Germinal center (tissue), 1 donor: ENCODE results near the gene TULP4.
"Not testable (repeated sequence)": the region's sequence is repeated elsewhere in the genome, so short reads cannot be mapped to it uniquely, and the experiment has no call there.

Source experiments
- DNase-seq: peaks from one replicate; pipeline ENCODE4 v3.0.0; 2012; ENCODE audit warnings: mixed read lengths, low spot score

TULP4 gene

DNA sequence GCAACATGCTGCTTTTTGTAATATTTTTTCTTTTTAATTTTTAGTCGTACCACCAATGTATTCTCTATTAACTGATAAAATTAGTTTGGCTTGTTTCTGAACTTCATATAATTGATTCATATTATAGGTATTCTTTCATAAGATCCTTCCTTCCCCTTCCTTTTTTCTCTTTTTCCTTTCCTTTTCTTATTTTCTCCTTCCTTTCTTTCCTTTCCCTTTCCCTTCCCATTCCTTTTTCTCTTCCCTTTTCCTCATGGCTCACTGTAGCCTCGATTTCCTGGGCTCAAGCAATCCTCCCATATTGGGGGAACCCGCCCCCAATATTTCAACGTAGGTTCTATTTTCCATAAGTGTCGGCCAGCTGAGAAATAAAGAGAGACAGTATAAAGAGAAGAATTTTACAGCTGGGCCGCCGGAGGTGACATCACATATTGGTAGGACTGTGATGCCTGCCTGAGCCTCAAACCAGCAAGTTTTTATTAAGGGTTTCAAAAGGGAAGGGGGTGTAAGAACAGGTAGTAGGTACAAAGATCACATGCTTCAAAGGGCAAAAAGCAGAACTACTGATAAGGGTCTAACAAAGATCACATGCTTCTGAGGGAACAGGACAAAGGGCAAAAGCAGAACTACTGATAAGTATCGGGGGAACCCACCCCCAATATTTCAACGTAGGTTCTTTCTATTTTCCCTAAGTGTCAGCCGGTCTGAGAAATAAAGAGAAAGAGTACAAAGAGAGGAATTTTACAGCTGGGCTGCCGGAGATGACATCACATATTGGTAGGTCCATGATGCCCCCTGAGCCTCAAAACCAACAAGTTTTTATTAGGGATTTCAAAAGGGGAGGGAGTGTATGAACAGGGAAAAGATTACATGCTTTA, 16.1 kb upstream of the TULP4 start:
- DNase-seq: not testable (repeated sequence)

DNA sequence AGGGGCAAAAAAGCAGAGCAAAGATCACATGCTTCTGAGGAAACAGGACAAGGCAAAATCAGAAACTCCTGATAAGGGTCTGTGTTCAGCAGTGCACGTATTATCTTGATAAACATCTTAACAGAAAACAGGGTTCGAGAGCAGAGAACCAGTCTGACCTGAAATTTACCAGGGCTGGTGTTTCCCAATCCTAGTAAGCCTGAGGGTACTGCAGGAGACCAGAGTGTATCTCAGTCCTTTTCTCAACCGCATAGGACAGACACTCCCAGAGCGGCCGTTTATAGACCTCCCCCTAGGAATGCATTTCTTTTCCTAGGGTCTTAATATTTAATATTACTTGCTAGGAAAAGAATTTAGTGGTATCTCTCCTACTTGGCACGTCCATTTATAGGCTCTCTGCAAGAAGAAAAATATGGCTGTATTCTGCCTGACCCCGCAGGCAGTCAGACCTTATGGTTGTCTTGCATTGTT, 15.4 kb upstream of the TULP4 start:
- not testable (repeated sequence) for DNase-seq

DNA sequence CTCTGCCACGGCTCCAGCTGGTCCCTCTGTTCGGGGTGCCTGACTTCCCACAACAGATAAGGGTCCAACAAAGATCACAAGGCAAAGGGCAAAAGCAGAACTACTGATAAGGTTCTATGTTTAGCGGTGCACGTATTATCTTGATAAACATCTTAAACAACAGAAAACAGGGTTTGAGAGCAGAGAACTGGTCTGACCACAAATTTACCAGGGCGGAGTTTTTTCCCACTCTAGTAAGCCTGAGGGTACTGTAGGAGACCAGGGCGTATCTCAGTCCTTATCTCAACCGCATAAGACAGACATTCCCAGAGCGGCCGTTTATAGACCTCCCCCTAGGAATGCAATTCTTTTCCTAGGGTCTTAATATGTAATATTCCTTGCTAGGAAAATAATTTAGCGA, 14.6 kb upstream of the TULP4 start:
- DNase-seq: not testable (repeated sequence)

DNA sequence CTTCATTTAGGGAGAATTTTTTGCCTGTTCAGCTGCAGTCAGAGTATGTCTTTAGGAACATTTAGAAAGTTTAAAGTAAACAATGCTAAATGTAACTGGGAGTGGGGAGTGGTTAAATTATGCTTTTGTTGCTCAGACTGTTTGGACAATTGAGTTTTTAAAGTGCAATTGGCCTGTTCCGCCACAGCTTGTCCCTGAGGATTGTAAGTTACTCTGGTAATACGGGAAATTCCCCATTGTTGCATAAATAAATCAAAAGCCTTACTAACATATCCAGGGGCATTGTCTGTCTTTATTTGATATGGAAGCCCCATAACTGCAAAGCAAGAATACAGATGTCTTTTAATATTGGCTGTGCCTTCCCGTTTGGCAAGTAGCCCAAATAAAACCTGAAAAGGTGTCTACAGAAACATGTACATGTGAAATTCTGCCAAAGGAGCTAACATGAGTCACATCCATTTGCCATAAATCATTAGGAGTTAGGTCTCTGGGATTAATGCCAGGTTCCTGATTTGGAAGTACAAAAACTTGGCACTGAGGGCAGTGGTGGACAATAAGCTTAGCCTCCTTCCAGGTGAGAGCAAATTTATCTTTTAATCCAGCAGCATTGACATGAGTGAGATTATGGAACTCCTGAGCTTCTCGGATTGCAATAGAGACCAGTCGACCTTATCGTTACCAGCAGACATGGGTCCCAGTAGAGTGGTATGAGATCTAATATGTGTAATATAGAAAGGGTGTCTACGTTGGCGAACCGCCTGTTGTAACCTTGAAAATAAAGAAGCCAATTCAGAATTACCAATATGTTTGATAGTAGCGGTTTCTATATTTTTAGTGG, 11.7 kb upstream of the TULP4 start:
- DNase-seq: not testable (repeated sequence)

DNA sequence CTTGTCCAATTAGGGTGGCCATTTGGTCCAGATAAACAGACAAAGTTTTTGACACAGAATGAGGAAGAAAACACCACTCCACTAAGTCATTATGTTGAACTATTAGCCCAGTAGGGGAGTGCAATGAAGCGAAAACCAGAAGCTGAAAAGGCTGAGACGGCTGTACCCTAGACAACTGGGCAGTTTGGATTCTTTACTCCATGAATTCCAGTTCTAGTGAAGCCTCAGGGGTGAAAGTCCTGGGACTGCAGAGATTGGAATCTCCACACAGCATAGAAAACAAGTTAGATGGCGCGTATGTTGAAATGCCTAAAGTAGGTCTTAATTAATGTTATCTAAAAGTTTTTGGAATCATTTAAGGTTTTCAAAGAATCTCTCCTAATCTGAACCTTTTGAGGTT, 10.7 kb upstream of the TULP4 start:
- DNase-seq: not testable (repeated sequence)

DNA sequence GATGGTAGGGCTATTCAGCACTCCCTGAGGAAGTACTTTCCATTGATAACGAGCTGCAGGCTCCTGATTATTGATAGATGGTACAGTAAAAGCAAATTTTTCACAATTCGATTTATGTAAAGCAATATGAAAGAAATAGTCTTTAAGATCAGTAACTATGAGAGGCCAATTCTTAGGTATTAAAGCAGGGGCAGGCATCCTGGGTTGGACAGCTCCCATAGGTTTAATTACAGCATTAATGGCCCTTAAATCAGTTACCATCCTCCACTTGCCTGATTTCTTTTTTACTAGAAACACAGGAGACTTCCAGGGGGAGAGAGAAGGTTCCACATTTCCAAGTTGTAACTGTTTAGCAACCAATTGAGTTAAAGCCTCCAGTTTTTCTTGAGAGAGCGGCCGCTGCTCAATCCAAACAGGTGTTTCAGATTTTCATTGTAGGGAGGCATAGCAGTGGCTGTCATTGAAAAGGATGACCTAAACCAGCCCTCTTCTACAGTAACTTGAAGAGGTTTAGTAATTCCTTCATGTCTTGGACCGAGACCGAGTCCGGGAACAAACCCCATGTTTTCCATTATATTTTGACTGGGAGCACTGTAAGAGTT, 10.0 kb upstream of the TULP4 start:
- DNase-seq: not testable (repeated sequence)

DNA sequence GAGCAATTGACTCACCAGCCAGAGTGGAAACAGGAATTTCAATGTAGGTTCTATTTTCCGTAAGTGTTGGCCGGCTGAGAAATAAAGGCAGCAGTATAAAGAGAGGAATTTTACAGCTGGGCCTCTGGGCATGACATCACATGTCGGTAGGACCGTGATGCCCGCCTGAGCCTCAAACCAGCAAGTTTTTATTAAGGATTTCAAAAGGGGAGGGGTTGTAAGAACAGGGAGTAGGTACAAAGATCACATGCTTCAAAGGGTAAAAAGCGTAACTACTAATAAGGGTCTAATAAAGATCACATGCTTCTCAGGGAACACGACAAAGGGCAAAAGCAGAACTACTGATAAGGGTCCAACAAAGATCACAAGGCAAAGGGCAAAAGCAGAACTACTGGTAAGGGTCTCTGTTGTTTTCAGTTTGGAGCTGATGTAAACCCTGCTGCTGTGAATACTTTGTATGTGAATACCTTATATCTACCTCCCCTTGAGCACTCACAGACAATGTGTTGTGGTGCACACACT, 9.0 kb upstream of the TULP4 start:
- no peak for DNase-seq

DNA sequence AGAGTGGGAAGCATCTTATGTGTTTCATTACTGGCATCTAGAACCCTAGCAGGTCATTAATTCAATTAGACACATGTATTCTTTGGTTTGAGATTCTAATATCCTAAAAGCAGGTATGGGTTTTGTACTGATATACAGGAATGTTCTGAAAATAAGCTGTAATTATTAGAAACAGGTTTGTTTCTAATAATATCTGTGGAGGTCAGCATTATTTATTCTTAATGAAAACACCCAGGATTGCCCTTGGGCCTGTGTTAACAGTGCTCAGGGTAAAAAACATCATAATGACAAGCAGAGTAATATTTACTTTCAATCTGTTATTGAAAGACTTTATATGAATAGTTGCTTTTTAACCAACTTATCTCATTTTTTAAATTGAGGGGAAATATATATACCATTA, 8.0 kb upstream of the TULP4 start:
- no peak for DNase-seq

DNA sequence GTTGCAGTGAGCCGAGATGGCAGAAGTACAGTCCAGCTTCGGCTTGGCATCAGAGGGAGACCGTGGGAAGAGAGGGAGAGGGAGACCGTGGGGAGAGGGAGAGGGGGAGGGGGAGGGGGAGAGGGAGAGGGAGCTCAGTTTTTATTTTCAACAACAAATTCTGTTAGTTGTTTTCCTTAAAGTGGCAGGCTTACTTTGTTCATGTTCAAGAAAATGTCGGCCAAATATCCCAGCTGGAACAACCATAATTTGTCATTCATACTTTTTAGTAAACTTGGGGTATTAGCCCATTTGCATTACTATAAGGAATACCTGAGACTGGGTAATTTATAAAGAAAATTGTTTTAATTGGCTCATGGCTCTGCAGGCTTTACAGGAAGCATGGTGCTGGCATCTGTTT, 2.5 kb upstream of the TULP4 start:
- no peak for DNase-seq

DNA sequence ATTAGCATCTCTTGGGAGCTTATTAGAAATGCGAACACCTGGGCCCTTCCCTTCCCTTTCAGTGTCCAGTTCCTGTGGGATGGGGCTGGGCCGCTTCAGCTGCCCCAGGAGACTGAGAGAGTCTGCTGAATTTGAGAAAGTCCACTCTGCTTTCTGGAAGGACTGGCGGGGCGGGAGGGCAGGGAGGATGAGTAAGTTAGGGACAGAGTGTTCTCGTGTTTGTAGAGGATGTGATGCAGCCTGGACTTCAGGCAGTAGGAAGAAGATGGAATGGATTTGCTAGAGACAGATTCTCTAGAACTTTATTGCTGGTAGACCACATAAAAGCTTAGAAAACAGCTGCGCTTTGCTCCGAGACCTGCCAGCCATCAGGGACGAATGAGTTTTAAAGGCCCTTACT, 1.1 kb upstream of the TULP4 start:
- DNase-seq: no peak

DNA sequence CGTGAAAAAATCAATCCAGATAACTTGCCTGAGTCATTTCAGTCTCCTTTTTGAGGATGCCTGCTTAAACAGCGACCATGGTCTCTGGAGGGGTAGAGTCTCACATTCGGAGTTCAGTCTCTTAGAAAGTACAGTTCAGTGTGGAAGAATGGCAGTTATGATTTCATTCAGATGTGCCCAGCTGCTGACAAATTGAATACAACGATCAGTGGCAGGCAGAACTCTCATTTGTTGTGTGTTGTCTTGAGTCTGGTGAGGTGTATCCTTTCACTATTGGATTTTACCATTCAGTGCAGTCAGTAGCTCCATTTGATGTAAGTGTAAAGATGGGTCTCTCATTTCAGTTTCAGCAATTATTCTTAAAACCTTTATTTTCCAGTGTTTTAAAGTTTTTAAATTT, 639 bp upstream of the TULP4 start:
- DNase-seq: no peak

DNA sequence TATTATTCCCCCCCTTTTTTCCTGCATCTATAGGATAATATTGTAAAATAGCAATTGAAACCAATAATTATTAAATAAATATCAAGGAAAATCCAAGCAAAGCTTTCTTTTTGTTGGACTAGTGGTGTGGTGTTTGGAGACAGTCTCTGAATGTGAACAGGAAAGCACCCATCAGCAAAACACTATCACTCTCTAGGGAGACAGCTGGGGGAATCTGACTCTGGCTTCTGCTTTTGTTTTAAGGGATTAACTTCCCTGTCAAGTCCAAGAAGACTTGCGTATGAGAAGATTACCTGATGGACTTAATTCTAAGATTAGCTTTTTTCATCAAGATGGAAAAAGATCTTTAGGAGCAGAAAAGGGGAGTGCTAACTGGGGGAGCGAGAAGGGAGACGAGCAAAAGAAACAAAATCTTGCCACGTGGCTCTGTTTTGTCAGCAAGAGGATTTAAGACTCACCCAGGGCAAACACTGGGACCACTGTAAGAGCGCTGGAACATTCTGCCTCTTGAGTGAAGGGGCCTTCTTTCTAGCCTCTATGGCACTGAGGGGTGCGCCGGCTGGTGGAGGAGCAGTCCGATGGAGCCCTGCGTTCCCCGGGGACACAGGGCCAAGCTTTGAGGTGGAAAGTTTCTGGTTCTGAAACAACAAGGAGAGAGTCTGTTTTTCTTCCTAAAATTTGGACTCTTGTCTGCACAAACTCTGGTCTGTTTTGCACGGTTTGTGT, 570 bp downstream of the TULP4 start:
- no peak for DNase-seq

DNA sequence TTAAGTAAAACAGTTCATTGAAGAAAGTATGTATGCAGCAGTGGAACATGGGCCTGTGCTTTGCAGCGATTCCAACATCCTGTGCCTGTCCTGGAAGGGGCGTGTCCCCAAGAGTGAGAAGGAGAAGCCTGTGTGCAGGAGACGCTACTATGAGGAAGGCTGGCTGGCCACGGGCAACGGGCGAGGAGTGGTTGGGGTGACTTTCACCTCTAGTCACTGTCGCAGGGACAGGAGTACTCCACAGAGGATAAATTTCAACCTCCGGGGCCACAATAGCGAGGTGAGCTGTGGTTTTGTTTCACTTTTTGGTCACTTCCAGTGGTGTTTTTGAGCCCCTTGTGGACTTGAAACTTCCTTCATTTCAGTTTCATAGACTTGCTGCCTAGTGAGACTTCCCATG, 1.7 kb downstream of the TULP4 start:
- no peak for DNase-seq

DNA sequence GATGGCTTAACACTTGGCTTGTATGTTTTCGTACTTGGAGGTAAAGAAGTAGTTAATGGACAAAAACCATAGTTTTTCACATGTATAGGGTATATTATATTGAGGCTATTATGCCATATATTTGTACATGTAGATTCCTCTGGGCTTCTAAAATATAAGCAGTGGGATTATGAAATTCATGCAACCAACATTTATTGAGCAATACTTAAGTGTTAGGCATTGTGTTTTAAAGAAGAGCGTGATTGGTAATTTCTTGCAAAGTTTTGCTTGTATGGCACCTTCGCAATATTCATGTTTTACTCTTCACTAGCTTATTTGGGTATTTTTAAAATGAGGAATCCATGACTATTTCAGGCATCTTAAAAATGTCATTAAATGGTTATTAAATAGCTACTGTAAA, 2.5 kb downstream of the TULP4 start:
- DNase-seq: no peak

DNA sequence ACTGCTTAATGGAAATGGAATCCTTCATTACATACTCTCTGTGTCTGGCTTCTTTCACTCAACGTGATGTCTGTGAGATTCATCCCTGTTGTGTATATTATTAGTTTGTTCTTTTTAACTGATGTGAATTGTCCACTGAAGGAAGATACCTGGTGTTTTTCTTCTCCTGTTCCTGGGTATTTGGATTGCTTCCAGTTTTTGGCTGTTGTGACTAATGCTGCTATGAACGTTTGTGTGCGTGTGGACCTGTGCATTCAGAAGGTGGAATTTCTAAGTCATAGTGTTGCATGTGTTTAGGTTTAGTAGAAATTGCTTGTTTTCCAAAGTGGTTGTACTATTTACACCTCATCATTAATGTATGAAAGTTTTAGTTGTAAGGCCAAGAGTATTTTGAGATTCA, 3.8 kb downstream of the TULP4 start:
- DNase-seq: no peak

DNA sequence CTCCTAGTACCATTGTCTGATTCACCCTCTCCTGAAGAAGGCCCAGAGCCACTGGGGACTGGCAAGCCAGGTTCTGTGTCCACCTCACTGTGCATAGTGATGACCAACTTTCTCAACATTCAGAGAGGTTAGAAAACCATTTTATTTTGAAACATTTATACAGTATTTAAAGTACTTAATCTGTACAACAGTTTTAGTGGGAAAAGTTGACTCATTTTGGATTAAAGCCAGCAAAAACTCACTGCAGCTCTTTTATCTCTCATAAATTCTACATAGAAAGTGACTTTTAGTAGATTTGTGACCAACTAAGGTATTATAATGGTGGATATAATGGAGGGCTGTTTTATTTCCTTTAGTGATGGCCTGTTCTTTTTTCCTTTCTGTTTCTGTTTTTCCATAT, 9.7 kb downstream of the TULP4 start:
- DNase-seq: no peak

DNA sequence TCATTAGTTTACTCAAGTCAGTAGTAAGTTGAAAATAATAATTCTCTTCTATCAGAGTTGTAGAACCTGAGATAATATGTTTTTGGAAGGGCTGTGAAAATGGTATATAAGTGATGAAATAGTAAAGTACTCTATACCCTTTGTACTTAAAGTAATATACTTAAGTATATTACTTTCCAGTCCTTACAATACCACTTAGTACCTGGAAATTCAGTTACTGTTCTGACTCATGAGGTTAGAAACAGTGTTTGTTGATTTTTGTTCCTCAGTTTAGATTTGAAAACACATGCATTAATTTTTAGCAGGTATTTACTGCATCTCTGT, 10.1 kb downstream of the TULP4 start:
- DNase-seq: no peak

DNA sequence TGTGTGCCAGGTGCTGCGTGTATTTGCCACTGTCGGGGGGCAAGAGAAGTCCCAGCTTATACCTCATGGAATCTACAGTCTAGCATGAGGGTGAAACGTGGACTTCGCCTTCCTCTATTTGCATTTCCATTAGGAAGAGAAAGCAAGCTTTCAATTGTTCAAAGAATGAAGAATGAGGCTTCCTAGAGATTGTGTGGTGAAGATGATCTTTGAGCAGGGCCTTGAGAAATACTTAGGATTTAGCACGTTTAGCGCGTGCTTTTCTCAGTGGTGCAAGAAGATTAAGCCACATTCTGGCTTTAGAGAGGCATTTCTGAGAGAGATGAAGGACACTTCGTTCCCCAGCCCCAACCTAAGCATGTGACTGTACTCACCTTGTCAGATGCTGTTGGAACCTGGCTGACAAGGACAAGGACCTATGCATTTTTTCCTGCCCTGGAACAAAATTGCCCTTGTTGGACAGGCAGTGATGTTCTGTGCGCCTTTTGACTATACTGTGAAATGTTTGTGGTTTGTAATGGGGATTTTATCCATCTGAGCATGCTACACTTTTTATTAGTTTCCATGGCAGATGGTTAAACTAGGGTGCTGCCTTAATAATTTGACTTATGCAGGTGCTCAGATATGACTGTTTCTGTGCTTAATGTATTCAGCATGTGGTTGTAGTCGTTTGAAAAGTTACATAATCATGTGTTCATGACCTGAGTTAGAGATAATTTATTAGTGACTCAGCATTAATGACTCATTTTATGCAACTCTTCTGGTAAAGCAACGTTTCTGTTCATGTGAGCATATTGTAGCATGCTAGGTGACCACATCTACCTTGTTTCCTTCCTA, 10.7 kb downstream of the TULP4 start:
- no peak for DNase-seq

DNA sequence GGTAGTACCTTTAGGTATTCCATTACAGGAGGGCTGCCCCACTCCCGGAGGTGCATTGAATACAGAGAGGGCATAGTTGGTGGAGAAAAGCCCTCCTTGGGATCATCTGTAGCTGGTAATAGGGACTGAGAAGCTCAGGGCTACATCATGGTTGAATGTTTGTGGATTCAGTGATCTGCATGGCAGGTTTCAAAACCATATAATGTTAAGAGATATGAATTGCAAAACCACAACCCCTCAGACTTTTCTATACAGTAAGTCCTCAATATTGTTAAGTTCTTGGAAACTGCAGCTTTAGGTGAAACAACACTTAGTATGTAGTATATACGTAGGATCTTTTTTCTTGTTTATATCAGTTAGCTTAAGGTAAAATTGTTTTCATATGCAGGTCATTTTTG, 11.3 kb downstream of the TULP4 start:
- no peak for DNase-seq

DNA sequence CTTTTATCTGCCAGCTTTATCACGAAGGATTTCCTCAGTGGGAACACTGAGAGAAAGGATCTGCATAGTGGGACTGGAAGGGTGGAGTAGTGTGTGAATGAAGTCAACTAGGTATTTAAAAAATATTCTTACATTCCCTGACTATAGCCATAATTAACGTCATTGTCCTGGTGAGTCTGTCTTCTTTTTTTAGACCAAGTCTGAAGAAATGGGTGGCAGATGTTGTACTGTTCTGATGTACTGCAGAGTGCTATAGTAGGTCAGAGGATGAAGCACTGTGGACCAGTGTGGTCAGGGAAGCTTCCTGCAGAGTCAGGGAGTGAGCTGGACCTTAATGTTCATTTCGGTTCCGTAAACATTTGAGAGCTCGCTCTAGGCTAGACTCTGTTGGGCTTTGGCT, 11.9 kb downstream of the TULP4 start:
- DNase-seq: no peak

DNA sequence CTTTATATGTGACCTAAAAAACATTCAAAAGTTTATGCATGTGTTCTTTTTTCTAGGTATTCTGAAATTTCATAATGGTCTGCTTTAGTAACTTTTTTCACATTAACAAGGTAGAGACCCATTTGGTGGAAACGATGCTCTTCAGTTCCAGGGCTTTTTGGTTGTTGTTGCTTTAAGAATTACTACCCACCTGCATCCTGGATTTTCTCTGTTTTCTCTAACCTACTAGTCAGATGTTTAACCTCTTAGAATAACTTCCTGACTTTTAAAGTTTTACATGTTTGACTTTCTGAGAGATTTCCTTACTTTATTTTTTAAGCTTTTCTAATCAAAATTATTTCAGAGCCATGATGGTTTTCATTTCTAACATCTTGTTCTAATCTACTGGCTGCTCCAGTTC, 14.9 kb downstream of the TULP4 start:
- no peak for DNase-seq
